ENCODE results near the gene RO60.

Gene RO60

DNA sequence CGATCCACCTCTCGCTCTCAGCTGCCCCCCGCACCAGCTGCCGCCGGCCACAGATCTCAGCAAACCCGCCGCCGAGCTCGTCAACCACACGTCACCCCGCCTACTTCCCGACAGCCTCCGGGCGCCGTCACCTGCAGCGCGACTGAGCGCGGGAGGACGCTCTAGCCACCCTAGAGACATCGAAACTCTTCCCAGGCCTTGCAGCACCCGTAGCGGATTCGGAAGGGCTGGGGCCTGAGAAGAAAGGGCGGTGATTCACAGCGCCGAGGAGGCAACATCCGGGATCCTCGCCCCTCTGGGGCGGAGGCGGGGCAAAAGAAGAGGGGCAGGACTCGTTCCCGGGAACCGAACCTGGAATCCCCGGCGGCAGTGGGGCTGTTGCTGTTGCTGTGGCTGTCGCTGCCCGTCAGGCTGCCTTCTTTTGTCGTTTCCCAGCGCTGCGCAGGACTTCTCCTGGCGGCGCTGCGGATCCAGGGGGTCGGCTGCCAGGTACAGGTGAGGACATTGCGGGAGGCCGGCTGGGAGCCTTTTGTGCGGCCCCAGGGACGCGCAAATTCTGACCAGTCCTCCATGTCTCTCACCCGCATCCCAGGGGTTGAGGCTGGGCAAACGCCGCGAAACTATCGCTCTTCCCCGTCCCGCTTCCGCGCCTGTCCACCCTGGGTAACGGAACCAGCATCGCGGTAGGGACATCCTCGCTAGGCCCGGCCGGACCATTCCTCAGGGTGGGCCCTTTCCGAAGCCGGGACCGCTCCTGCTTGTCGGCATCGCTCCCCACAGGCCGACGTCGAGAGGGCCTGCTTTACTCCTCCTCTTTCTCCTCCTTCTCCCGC lies at the start of gene RO60, which contains the start of gene UCHL5:
Gene RO60, plus strand, starts transcription at position 331 of the 833 bp plus-strand sequence. CDS start 9,443 bp downstream, outside the sequence.
Gene UCHL5, minus strand, starts transcription at position 79 of the 833 bp plus-strand sequence. CDS start 100 bp downstream, outside the sequence.
- DNase-seq (ENCODE audit: insufficient read length, low spot score) = peak; percentile 66
- TF ChIP-seq, protein P1, sequence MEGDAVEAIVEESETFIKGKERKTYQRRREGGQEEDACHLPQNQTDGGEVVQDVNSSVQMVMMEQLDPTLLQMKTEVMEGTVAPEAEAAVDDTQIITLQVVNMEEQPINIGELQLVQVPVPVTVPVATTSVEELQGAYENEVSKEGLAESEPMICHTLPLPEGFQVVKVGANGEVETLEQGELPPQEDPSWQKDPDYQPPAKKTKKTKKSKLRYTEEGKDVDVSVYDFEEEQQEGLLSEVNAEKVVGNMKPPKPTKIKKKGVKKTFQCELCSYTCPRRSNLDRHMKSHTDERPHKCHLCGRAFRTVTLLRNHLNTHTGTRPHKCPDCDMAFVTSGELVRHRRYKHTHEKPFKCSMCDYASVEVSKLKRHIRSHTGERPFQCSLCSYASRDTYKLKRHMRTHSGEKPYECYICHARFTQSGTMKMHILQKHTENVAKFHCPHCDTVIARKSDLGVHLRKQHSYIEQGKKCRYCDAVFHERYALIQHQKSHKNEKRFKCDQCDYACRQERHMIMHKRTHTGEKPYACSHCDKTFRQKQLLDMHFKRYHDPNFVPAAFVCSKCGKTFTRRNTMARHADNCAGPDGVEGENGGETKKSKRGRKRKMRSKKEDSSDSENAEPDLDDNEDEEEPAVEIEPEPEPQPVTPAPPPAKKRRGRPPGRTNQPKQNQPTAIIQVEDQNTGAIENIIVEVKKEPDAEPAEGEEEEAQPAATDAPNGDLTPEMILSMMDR (IDR thresholded peaks at IDR 0.05; ENCODE audit: insufficient read depth, missing control alignments) = no peak
- FAIRE-seq = no peak

DNA sequence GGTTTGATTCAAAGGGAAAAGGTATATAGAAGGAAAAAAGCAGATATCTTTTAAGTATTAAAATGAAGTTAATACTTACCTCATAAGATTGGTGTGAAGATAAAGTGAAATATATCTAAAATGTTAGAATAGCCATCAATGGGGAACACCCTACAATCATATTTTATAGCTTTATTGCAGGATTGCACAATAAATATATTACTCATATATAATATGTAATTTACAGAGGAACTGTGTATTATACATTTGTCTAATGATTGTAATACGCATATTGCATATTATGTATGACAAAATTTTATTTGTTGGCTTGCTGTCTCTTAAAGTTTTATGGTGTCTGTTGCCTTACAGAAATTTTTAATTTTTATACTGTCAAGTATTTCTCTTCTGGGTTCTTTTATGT lies 48.0 kb upstream of the RO60 start:
- DNase-seq (ENCODE audit: insufficient read length, low spot score) (no peak), FAIRE-seq (no peak)

DNA sequence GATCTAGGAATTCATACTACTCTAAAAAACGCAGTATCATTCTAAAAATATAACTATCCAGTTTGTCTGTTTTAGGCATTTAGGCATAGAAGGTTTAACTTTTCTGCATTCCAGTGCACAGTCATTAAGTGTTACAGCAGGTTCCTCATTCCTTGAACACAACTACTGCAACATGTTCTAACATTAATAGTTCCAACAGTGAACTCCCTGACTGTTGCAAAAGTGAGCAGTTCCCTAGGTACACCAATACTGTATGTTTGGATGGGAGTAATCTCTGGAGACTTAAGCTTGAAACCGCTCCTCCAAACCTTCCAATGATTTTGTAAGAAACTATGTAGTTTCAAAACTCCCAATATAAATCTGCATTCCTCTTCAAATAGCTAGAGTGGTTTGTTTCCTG lies 46.4 kb upstream of the RO60 start:
- DNase-seq (ENCODE audit: insufficient read length, low spot score) (no peak), FAIRE-seq (no peak)
- TF ChIP-seq, protein P1 (IDR thresholded peaks at IDR 0.05; ENCODE audit: insufficient read depth, missing control alignments) = no peak

More for the DNA sequence above, 48.0 kb upstream of the RO60 start:
- TF ChIP-seq, protein P1 (IDR thresholded peaks at IDR 0.05; ENCODE audit: insufficient read depth, missing control alignments) = no peak

DNA sequence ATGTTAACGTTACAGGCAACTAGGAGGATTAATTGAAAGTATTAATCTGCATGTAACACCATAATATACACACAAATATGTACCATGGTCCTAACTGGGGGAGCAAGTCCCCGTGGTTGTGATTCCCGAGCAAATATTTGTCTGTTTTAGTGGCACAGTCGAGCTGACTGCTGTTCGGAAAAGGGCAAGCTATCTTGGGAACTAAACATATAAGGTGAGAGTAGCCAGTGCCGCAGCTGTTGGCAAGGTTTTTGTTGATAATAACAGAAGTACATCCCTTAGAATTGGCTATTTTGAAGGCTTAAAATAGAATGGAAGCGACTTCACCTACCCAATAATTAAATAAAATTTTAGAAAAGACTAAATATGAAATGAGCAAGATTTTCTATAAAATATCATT lies 45.7 kb upstream of the RO60 start:
- no peak for DNase-seq (ENCODE audit: insufficient read length, low spot score)
- TF ChIP-seq, protein P1 (IDR thresholded peaks at IDR 0.05; ENCODE audit: insufficient read depth, missing control alignments) = no peak
- no peak for FAIRE-seq

DNA sequence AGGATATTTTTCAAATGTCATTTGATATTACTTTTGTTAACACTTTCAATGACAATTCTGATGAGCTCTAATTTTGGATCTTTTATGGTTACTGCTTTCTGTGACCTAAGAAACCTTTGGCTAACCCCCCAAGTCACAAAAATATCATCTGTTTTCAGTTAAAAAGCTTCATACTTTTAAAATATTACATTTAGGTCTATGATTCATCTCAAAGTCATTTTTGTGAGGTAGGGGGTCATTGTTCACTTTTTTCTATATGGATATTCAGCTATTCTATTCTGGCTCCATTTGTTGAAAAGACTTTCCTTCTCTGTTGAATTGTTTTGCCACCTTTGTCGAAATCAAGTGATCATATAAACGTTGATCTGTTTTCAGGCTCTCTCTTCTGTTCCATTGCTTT lies 45.0 kb upstream of the RO60 start:
- FAIRE-seq = peak; percentile 90
- TF ChIP-seq, protein P1 (IDR thresholded peaks at IDR 0.05; ENCODE audit: insufficient read depth, missing control alignments) = no peak
- no peak for DNase-seq (ENCODE audit: insufficient read length, low spot score)

DNA sequence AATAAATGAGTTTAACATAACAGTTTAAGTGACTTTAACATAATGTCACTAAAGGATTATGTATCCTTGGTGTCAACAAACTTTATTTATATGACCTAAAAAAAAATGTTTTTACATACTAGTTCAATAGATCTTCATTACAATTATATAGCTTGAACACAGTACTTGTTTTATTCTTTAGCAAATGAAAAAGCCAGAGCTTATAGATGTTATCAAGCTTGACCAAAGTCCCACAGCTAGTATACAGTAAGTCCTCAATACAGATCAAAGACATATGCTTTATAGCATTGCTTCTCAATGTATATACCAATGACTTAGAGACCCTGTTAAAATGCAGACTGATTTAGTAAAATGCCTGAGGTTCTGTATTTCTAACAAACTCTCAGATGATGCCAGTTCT lies 42.6 kb upstream of the RO60 start:
- peak; percentile 95 for FAIRE-seq
- TF ChIP-seq, protein P1 (IDR thresholded peaks at IDR 0.05; ENCODE audit: insufficient read depth, missing control alignments) = no peak
- no peak for DNase-seq (ENCODE audit: insufficient read length, low spot score)

DNA sequence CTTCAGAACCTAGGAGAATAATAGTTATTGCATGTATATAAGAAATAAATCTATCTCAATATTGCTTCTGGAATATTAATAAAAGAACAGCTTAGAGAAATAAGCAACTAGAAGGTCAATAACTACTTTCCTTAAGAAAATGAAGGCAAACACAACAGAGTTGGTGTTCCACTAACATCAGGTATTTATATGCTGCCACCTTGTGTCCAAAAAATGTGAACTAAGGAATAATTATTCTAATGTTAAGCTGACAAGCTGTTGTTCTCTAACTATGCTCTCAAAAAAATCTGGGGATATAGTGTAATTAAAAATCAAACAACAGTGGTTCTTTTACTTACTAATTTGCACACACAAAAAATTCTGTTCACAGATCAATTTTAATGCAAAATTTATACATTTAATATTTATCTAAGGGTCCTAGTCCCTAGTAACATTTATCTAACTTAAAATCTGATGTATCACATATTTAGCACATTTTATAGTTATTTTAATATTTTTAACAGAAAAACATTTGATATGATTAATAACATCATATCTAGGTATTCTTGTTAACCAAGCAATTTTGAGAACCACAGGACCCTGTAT lies 39.9 kb upstream of the RO60 start:
- FAIRE-seq = peak; percentile 91
- TF ChIP-seq, protein P1 (IDR thresholded peaks at IDR 0.05; ENCODE audit: insufficient read depth, missing control alignments) = peak; percentile 88
- DNase-seq (ENCODE audit: insufficient read length, low spot score) = no peak
